Activated naive CD4-positive, alpha-beta T cell treated with anti-CD3 and anti-CD28 coated beads, Interleukin-2, amount 10 ng/mL, durations not matched to agents 7 days and 5 days (primary cell): ENCODE measurements around the gene SH3RF3.

Source experiments
- CTCF ChIA-PET: fragments of 350-600 bp; sonication (Branson Sonifier 250); formaldehyde crosslinking; loops from one replicate; lab custom pipeline; 2021; ENCODE audit warnings: antibody characterized with exemption; lab: Charles Lee
- DNase-seq: peaks from one replicate; pipeline ENCODE4 v3.0.0-alpha.2; 2020
- H3K27ac Mint-ChIP-seq: one replicate; pipeline ENCODE4 v1.8.0; 2021; ENCODE audit warnings: mild to moderate bottlenecking, moderate library complexity, mixed read lengths
- H3K27me3 Mint-ChIP-seq: one replicate; pipeline ENCODE4 v1.8.0; 2021; ENCODE audit warnings: mild to moderate bottlenecking, mixed read lengths
- H3K36me3 Mint-ChIP-seq: one replicate; pipeline ENCODE4 v1.8.0; 2021; ENCODE audit warnings: mixed read lengths
- H3K4me1 Mint-ChIP-seq: one replicate; pipeline ENCODE4 v1.8.0; 2021; ENCODE audit warnings: mixed read lengths
- H3K4me3 Mint-ChIP-seq: one replicate; pipeline ENCODE4 v1.8.0; 2021; ENCODE audit warnings: mild to moderate bottlenecking, moderate library complexity, mixed read lengths
- H3K9me3 Mint-ChIP-seq: one replicate; pipeline ENCODE4 v1.8.0; 2021; ENCODE audit warnings: mixed read lengths

SH3RF3 gene

DNA sequence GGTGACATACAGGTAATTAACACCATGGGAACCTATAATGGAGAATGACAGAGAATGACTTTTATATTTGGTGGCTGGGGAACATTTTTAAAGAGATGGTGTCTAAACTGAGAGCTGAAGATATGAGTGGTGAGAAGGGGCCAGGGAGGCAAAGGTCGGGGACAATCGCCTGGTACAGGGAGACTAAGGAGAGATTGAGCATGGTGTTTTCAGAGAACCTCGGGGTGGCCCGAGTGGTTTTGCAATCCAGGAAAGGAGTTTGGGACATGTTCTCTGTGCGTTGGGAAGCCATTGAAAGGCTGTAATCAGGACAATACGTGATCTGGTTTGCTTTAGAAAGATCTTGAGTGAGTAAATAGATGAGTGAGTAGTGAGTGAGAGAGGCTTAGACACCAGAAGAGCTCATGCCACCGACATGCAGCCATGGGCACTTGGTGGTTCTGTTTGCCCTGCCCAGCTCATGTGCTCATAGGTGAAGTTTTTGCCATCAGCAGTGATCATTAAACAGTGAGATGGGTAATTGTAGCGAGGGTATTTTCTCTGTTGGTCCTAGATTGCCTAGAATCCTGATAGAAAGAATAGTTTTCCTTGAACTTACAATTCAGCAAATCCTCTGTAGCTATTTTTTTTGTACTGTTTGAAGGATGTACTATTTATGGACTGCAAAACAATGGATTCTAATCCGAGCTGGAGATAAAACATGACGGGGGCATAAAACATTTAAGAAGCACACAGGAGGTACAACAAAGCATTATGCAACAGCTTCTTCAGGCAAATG, 114.7 kb downstream of the SH3RF3 start:
- H3K27ac Mint-ChIP-seq: no peak overlapping the region
- CTCF ChIA-PET: no interaction called here
- H3K4me3 Mint-ChIP-seq: no peak overlapping the region
- peaks cover 2% of the 10 kb centered on the region for H3K36me3 Mint-ChIP-seq
- peaks cover 12% of the 10 kb centered on the region for H3K4me1 Mint-ChIP-seq
- H3K27me3 Mint-ChIP-seq: peaks cover 47% of the 10 kb centered on the region
- DNase-seq: no peak
- no peaks in the 10 kb centered on the region for H3K9me3 Mint-ChIP-seq

DNA sequence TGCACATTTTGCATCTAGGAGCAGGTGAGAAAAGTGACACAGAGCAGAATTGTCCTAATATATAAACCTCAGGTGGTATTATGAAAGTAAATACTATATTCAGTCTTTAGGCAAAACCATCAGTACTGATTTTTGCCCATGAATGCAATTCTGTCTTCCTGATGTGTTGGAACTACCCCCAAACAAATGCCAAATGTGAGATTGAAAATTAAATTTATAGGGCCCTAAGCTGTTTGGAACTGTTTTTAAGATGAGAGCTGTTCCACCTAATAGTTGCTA, 115.2 kb downstream of the SH3RF3 start:
- H3K36me3 Mint-ChIP-seq: peaks cover 2% of the 10 kb centered on the region
- no peak overlapping the region for H3K4me3 Mint-ChIP-seq
- DNase-seq: no peak
- H3K4me1 Mint-ChIP-seq: peaks cover 7% of the 10 kb centered on the region
- no peaks in the 10 kb centered on the region for H3K9me3 Mint-ChIP-seq
- peaks cover 50% of the 10 kb centered on the region for H3K27me3 Mint-ChIP-seq
- no peak overlapping the region for H3K27ac Mint-ChIP-seq
- CTCF ChIA-PET: no interaction called here

DNA sequence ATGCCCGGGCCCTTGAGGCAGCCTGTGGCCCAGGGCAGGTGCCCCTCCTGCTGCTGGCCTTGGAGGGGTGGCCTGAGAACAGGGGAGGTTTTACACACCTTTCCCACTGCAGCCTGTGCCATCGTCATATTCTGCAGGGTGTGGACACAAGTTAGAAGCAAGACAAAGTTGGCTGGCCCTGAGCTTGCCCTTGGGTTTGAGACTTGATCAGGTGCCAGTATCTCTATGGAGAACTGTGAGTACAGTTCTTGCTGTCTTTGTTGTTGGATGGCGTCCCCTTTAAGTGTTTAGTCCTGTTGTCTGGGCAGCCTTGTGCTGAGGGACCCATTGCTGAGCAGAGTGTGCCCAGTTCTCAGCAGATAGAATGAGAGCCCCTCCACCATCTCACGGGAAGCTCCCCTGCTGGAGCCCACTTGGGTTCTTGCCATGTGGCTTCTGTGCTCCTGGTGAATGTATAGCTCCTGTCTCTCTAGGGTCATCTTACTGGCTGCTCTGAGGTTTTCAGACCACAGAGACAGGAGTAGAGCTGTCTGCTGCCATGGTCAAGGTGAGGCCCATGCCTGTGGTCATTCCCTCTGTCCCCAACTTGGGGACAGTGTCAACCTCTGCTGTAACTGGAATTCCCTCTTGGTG, 115.9 kb downstream of the SH3RF3 start:
- Mint-ChIP-seq H3K27ac (no peak overlapping the region), H3K9me3 (no peaks in the 10 kb centered on the region), H3K27me3 (peaks cover 53% of the 10 kb centered on the region), H3K4me3 (no peak overlapping the region), H3K36me3 (no peaks in the 10 kb centered on the region), H3K4me1 (peaks cover 2% of the 10 kb centered on the region)
- CTCF ChIA-PET: no interaction called here
- DNase-seq: no peak

DNA sequence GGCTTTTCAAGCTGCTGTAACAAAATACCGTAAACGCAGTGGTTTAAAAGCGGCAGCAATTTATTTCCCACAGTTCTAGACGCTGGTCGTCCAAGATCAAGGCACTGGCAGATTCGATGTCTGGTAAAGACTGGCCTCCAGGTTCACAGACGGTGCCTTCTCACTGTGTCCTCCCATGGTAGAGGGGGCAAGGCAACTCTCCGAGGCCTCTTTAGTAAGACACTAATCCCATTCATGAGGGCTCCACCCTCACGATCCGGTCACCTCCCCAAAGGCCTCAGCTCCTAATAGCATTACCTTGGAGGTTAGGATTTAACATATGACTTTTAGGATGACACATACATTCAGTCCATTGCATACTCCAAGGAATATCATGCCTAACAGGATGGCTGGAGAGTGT, 117.2 kb downstream of the SH3RF3 start:
- CTCF ChIA-PET: no interaction called here
- H3K4me1 Mint-ChIP-seq: no peaks in the 10 kb centered on the region
- H3K36me3 Mint-ChIP-seq: no peaks in the 10 kb centered on the region
- no peaks in the 10 kb centered on the region for H3K9me3 Mint-ChIP-seq
- H3K27me3 Mint-ChIP-seq: peaks cover 53% of the 10 kb centered on the region
- H3K4me3 Mint-ChIP-seq: no peak overlapping the region
- H3K27ac Mint-ChIP-seq: no peak overlapping the region
- DNase-seq: peak; percentile 14

DNA sequence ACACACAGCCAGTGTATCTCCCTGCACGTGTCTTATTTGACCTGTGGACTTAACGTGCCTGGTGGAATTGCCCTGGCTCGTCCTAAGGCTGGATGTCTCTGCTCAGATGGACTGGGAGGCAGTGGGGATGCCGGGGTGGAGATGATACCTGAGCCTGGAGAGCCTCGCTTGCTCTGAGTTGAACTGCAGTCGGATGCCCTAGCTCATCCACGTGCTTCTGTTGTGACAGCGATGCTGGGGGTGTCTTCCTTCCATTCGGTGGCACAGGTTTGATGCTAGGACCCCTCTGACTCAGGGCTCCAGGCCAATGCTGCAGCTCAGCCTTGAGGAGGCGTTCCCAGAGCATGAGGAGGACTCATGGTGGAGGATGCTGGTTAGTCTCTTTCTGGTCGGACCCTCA, 117.6 kb downstream of the SH3RF3 start:
- no peaks in the 10 kb centered on the region for H3K9me3 Mint-ChIP-seq
- peaks cover 52% of the 10 kb centered on the region for H3K27me3 Mint-ChIP-seq
- CTCF ChIA-PET: no interaction called here
- DNase-seq: peak; percentile 17
- H3K4me3 Mint-ChIP-seq: no peak overlapping the region
- H3K27ac Mint-ChIP-seq: no peak overlapping the region
- H3K36me3 Mint-ChIP-seq: no peaks in the 10 kb centered on the region
- no peaks in the 10 kb centered on the region for H3K4me1 Mint-ChIP-seq

DNA sequence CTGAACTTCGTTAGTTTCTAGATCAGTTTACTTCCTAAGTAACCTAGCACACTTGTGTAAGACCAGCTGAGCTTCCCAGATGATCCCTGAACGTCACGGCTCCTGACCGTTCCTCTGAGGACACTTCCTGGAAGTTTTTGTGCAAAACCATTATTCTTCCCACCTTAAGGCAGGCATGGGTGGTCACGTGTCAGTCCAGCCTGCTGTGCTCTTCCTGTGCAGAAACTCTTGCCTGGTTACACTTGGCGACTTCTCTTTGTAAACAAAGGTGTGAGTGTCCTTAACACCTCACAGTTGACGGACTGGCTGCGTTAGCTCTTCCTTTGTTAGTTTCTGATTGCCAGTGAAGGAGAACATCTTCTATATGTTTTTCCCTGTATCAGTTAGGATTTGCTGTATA, 118.3 kb downstream of the SH3RF3 start:
- peaks cover 46% of the 10 kb centered on the region for H3K27me3 Mint-ChIP-seq
- no peaks in the 10 kb centered on the region for H3K9me3 Mint-ChIP-seq
- no peaks in the 10 kb centered on the region for H3K36me3 Mint-ChIP-seq
- H3K4me3 Mint-ChIP-seq: no peak overlapping the region
- H3K27ac Mint-ChIP-seq: no peak overlapping the region
- H3K4me1 Mint-ChIP-seq: no peaks in the 10 kb centered on the region
- CTCF ChIA-PET: no interaction called here
- DNase-seq: peak; percentile 1

DNA sequence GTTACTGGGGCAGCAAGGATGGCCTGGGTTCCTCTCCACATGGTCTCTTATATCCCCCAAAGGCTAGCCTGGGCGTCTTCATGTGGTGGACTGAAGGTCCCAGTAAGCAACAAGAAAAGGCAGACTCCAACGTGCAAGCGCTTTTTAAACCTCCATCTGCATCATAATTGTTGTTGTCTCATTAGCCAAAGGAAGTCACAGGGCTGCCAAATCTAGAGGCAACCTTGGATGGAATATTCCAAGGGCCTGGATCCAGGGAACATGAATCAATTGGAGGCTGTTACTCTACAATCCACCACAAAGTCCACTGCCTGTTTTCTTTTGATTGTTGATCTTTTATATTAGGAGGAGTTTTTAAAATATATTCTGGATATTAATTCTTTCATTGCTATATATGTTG, 118.8 kb downstream of the SH3RF3 start:
- DNase-seq: peak; percentile 1
- no peaks in the 10 kb centered on the region for H3K4me1 Mint-ChIP-seq
- H3K9me3 Mint-ChIP-seq: no peaks in the 10 kb centered on the region
- H3K27ac Mint-ChIP-seq: no peak overlapping the region
- no peaks in the 10 kb centered on the region for H3K36me3 Mint-ChIP-seq
- H3K4me3 Mint-ChIP-seq: no peak overlapping the region
- CTCF ChIA-PET: no interaction called here
- H3K27me3 Mint-ChIP-seq: peaks cover 44% of the 10 kb centered on the region

DNA sequence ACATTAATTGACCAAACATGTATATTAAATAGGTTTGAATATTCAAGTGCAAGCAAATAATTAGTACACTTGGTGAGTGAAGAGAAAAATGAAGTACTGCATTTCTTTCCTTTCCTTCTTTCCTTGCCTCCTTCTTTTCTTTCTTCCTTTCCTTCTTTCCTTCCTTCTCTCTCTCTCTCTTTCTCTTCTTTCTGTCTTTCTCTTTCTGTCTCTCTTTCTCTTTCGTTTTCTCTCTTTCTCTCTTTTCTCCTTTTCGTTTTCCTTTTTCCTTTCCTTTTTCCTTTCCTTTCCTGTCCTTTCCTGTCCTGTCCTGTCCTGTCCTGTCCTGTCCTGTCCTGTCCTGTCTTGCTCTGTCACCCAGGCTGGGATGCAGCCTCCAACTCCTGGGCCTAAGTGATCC, 119.6 kb downstream of the SH3RF3 start:
- Mint-ChIP-seq H3K36me3 (no peaks in the 10 kb centered on the region), H3K9me3 (no peaks in the 10 kb centered on the region), H3K4me3 (no peak overlapping the region), H3K27me3 (peaks cover 42% of the 10 kb centered on the region), H3K4me1 (no peaks in the 10 kb centered on the region), H3K27ac (no peak overlapping the region)
- DNase-seq: no peak
- CTCF ChIA-PET: no interaction called here

DNA sequence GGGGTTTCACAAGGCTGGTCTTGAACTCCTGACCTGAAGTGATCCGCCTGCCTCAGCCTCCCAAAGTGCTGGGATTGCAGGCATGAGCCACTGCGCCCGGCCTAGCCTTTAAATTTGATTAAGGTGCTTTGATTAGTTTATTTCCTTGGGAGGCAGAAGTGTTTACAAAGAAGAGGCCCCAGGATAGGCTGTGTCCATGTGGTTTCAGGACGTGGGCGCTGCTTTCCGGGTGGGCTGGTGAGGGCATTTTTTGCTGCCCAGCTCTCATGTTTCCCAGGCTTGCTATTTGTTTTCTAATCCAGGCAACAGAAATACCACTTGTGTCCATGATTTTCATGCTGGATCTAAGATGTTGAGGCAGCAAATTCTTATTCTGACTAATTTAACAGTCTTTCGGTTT, 124.2 kb downstream of the SH3RF3 start:
- Mint-ChIP-seq H3K4me1 (no peaks in the 10 kb centered on the region), H3K36me3 (no peaks in the 10 kb centered on the region), H3K9me3 (no peaks in the 10 kb centered on the region), H3K4me3 (no peak overlapping the region), H3K27ac (no peak overlapping the region), H3K27me3 (peaks cover 31% of the 10 kb centered on the region)
- CTCF ChIA-PET: no interaction called here
- DNase-seq: no peak

DNA sequence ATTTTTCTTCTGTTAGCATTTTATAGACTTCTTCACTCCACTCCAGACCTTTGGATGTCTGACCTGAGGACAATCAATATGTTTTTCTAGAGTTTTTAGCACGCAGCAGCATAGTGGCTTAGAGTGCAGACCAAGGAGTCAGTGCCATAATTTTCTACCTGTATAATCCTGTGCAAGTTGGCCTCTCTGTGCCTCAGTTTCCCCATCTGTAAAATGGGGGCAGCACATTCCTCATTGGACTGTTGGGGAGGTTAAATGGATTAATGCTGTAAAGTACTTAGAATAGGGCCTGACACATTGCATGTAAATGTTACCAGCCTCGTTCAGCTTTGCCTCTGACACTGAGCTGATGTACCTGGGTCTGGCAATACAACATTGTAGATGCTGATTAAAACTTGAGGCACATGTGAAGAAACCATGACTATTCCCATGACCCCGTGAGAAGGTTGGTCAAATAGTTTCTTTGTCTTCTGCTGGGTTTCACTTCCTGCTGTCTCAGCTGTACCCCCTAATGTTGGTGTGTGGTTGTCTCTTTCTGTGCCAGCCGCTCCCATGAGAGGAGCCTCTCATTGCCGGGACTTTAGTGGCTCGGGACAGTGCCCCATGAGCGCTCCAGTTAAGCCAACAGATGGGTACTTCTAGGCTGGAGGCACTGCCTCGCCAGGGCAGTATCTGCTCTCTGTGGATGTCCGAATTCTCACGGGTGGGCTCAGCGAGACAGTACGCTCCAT, 125.3 kb downstream of the SH3RF3 start:
- Mint-ChIP-seq H3K9me3 (no peaks in the 10 kb centered on the region), H3K27me3 (peaks cover 25% of the 10 kb centered on the region), H3K4me1 (no peaks in the 10 kb centered on the region), H3K27ac (no peak overlapping the region), H3K36me3 (no peaks in the 10 kb centered on the region), H3K4me3 (no peak overlapping the region)
- peak; percentile 18 for DNase-seq
- CTCF ChIA-PET: no interaction called here

DNA sequence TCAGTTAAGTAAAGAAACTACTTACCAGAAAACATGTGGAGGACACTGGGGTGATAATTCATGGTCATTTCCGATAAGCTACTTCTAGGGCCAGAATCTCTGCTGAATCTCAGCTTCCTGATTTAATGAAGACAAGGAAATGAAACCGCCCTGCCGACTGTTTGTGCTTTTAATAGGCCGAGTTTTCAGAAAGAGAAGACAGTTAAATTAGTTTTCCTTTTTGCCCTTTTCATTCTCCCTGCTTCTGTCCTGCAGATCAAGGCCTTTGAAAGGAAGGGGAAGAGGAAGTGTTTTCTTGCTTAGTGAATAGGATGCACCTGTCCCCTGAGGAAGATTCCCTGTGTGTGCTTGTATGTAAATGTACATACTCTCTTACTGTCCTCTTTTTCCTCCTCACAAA, 126.6 kb downstream of the SH3RF3 start:
- Mint-ChIP-seq H3K27ac (no peak overlapping the region), H3K27me3 (peaks cover 25% of the 10 kb centered on the region), H3K4me3 (no peak overlapping the region), H3K4me1 (no peaks in the 10 kb centered on the region), H3K36me3 (no peaks in the 10 kb centered on the region), H3K9me3 (no peaks in the 10 kb centered on the region)
- DNase-seq: peak; percentile 2
- CTCF ChIA-PET: no interaction called here

DNA sequence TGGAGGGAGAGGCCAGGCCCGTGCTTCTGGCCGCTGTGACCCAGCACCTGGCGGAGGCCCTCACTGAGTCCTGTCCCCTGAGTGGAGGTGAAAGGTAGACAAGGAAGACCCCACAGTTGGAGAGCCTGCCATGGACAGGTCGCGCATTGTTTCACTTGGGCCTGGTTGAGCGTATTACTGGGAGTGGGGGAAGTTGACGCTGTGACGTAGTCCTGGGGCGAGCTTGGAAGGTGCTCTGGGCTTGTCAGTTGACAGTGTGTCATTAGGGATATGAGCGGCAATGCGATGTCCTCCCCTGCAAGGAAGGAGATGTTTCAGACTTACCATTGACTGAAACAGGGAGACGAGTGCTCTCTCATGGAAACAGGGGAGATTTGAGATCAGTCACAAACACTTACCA, 127.1 kb downstream of the SH3RF3 start:
- CTCF ChIA-PET: no interaction called here
- H3K27me3 Mint-ChIP-seq: peaks cover 25% of the 10 kb centered on the region
- no peaks in the 10 kb centered on the region for H3K36me3 Mint-ChIP-seq

DNA sequence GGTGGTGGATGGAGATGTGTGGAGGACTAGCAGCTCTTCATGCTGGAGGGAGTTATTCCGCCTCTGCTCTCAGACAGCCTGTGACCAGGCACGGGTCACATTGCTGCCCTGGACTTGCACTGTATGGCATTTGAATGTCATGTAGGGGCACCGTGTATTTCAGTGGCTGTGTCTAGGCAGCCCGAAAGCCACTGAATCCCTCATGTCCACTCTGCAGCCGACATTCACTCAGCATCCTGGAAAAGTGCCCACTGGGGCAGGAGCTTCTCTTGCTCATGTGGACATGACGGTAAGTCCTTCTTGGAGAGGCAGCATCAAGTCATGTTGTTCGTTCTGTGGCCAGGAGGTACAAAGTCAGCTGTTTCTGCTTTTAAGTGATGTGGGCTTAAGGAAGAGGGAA, 127.9 kb downstream of the SH3RF3 start:
- Mint-ChIP-seq H3K4me1 (no peaks in the 10 kb centered on the region), H3K4me3 (no peak overlapping the region), H3K9me3 (no peaks in the 10 kb centered on the region), H3K27ac (no peak overlapping the region), H3K36me3 (no peaks in the 10 kb centered on the region), H3K27me3 (peaks cover 25% of the 10 kb centered on the region)
- DNase-seq: peak; percentile 15
- CTCF ChIA-PET: interaction anchor here (0.7 kb wide), 1 partner anchor 131 kb away, joined by 3 read pairs; no protein-coding TSS in a partner anchor

More for the DNA sequence above, 127.1 kb downstream of the SH3RF3 start:
- no peaks in the 10 kb centered on the region for H3K9me3 Mint-ChIP-seq
- H3K27ac Mint-ChIP-seq: no peak overlapping the region
- H3K4me3 Mint-ChIP-seq: no peak overlapping the region
- H3K4me1 Mint-ChIP-seq: no peaks in the 10 kb centered on the region
- DNase-seq: peak; percentile 16

DNA sequence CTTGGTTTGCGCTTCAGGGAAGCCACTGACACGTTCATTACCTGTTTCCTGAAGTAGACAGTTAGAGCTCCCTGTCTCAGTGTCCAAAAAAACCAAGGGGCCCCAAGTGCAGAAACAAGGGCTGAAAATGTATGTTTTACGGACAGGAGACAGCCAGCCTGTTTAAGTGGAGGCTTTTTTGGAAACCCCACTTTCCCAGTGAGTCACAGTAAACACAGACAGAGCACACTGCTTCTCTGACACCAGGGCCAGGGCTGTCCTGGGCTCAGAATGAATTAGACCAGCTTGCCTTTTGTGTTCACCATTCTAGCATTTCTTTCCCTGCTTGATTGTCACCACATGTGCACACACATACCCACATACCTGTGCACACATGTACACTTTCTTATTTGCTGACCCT, 128.6 kb downstream of the SH3RF3 start:
- H3K9me3 Mint-ChIP-seq: no peaks in the 10 kb centered on the region
- CTCF ChIA-PET: no interaction called here
- H3K36me3 Mint-ChIP-seq: no peaks in the 10 kb centered on the region
- no peaks in the 10 kb centered on the region for H3K4me1 Mint-ChIP-seq
- H3K4me3 Mint-ChIP-seq: no peak overlapping the region
- no peak overlapping the region for H3K27ac Mint-ChIP-seq
- H3K27me3 Mint-ChIP-seq: peaks cover 25% of the 10 kb centered on the region
- peak; percentile 13 for DNase-seq

DNA sequence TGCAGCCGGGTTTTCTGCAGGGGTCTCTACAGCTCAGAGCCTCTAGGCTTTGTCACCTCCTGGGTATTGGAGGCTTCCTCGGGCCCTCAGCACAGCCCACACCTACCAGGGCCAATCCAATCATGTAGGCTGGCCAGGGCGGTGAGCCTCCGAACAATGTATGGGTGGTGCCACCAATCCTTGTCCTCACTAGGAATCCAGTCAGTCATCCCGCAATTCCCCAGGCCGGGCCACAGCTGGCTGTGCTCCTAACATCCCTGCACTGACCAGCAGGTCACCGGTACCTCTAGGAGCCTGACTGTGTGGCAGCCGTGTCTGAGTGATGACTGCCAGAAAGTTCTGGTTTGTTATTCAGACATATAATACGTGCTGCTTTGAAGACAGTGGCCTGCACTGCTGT, 129.4 kb downstream of the SH3RF3 start:
- no peaks in the 10 kb centered on the region for H3K4me1 Mint-ChIP-seq
- no peak overlapping the region for H3K4me3 Mint-ChIP-seq
- no peaks in the 10 kb centered on the region for H3K9me3 Mint-ChIP-seq
- H3K36me3 Mint-ChIP-seq: no peaks in the 10 kb centered on the region
- H3K27me3 Mint-ChIP-seq: peaks cover 25% of the 10 kb centered on the region
- DNase-seq: no peak
- CTCF ChIA-PET: no interaction called here
- no peak overlapping the region for H3K27ac Mint-ChIP-seq
